Measurements from ENCODE around the gene SLC35F1. TPM values are rescaled to one million over a fixed set of nuclear protein-coding genes. Genes with fewer than 3 reads are reported as not detected.
A peak's percentile ranks its signal among the peaks of the same experiment; 100 is the strongest.

The SLC35F1 gene
- total RNA-seq, 4 donors from 2014 or later: 5.4 to 8.1 (median 6.5) TPM

- DNase-seq (ENCODE audit: extremely low spot score): no peak
- no peak for TF ChIP-seq POLR2A (IDR thresholded peaks at IDR 0.05; ENCODE audit: low read depth)
- Histone ChIP-seq H3K27me3 (no peaks in the 10 kb centered on the region), H3K36me3 (no peaks in the 10 kb centered on the region), H3K27ac (replicated peaks in 1 of 4) (no peak overlapping the region), H3K4me1 (peaks cover 0 to 10% (median 2%) of the 10 kb centered on the region in 4 donors), H3K4me3 (no peak overlapping the region), H3K9me3 (no peaks in the 10 kb centered on the region)
- intact Hi-C loops (cut with DNase I): no loop called here
- 75% methylated on average over 1 of the region's 1 CpG for WGBS
Observed at GRCh38 chr6:118101220-118101619, 194.2 kb downstream of the SLC35F1 start.

- 62% methylated on average over 4 of the region's 4 CpGs for WGBS
- intact Hi-C loops (cut with DNase I): no loop called here
- no peak overlapping the region for H3K27ac ChIP-seq (replicated peaks in 1 of 4)
Observed at GRCh38 chr6:118101831-118102345, 194.8 kb downstream of the SLC35F1 start.

DNA sequence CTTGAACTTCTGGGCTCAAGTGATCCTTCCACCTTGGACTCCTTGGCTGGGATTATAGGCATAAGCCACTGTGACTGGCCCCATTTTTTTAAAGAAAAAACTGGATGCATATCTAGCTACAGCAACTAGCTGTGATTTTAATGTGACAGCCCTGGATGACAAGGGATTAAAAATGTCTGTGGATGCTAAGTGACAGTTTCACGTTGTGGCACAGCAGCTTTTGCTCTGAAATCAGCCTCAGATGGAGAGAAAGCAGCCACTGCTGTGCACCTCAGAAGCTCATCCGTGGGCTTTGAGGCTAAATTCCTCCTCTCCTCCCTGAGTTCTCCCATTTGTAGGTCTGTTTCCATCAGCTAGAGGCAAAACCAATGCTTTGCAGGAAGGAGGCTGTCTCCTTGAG lies 195.3 kb downstream of the SLC35F1 start:
- Histone ChIP-seq H3K4me1 (peaks cover 0 to 10% (median 2%) of the 10 kb centered on the region in 4 donors), H3K4me3 (no peak overlapping the region), H3K27ac (replicated peaks in 1 of 4) (no peak overlapping the region), H3K27me3 (no peaks in the 10 kb centered on the region), H3K9me3 (no peaks in the 10 kb centered on the region), H3K36me3 (no peaks in the 10 kb centered on the region)
- WGBS: 64% methylated on average over 1 of the region's 2 CpGs
- no peak for DNase-seq (ENCODE audit: extremely low spot score)
- intact Hi-C loops (cut with DNase I): no loop called here
- TF ChIP-seq CTCF (IDR thresholded peaks at IDR 0.05) (no peak), POLR2AphosphoS5 (IDR thresholded peaks at IDR 0.05) (no peak)

More at GRCh38 chr6:118101831-118102345, 194.8 kb downstream of the SLC35F1 start:
- Histone ChIP-seq H3K27me3 (no peaks in the 10 kb centered on the region), H3K4me1 (peaks cover 0 to 10% (median 2%) of the 10 kb centered on the region in 4 donors), H3K9me3 (no peaks in the 10 kb centered on the region), H3K36me3 (no peaks in the 10 kb centered on the region), H3K4me3 (no peak overlapping the region)
- DNase-seq (ENCODE audit: extremely low spot score): no peak
- TF ChIP-seq POLR2A (IDR thresholded peaks at IDR 0.05; ENCODE audit: low read depth): no peak
- TF ChIP-seq POLR2AphosphoS5 (IDR thresholded peaks at IDR 0.05): no peak
- TF ChIP-seq EP300 (IDR thresholded peaks at IDR 0.05): no peak
- TF ChIP-seq CTCF (IDR thresholded peaks at IDR 0.05): no peak

- H3K9me3 ChIP-seq: no peaks in the 10 kb centered on the region
- DNase-seq (ENCODE audit: extremely low spot score): peak; percentile 55
- H3K27me3 ChIP-seq: no peaks in the 10 kb centered on the region
- no peak overlapping the region for H3K27ac ChIP-seq (replicated peaks in 1 of 4)
- peaks cover 0 to 10% (median 2%) of the 10 kb centered on the region in 4 donors for H3K4me1 ChIP-seq
- TF ChIP-seq POLR2A (IDR thresholded peaks at IDR 0.05; ENCODE audit: low read depth) (no peak), CTCF (IDR thresholded peaks at IDR 0.05) (no peak), EP300 (IDR thresholded peaks at IDR 0.05) (no peak)
- intact Hi-C loops (cut with DNase I): no loop called here
- no peak overlapping the region for H3K4me3 ChIP-seq
- no peaks in the 10 kb centered on the region for H3K36me3 ChIP-seq
- 86% methylated on average over 5 of the region's 5 CpGs for WGBS
Observed at GRCh38 chr6:118103381-118104146, 196.5 kb downstream of the SLC35F1 start.

DNA sequence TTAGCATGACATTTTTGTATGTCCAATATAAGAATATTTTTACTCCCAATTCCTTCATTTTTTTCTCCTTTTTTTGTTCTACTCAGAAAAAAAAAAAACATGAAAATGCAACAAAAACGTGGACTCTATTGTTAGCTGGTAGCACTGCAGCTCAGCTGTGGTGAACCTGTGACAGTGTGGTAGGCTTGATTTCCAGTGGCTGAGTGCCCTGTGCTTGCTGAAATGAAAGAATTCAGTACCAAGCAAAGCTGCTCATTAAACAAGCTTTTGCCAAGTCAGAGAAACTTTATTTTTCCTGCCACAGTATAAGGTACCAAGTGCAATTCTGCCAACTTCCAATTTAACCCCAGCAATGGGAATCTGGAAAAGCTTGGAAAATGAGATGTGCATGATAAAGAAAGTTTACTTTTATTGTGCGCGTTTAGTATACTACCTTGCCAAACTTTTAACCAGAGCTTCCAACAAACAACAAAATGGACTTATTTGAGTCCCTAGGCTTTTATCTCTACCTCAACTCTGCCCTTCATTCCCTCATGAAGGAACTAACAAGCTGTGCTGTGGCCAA lies 215.2 kb downstream of the SLC35F1 start:
- TF ChIP-seq POLR2AphosphoS5 (IDR thresholded peaks at IDR 0.05) (no peak), POLR2A (IDR thresholded peaks at IDR 0.05; ENCODE audit: low read depth) (no peak), CTCF (IDR thresholded peaks at IDR 0.05) (no peak), EP300 (IDR thresholded peaks at IDR 0.05) (no peak)
- intact Hi-C loops (cut with DNase I): no loop called here
- H3K9me3 ChIP-seq: no peaks in the 10 kb centered on the region
- 78% methylated on average over 3 of the region's 3 CpGs for WGBS
- H3K36me3 ChIP-seq: no peaks in the 10 kb centered on the region
- DNase-seq (ENCODE audit: extremely low spot score): no peak
- H3K4me1 ChIP-seq: no peaks in the 10 kb centered on the region
- H3K27me3 ChIP-seq: no peaks in the 10 kb centered on the region
- no peak overlapping the region for H3K4me3 ChIP-seq
- no peak overlapping the region for H3K27ac ChIP-seq (replicated peaks in 1 of 4)

Data from esophagus muscularis mucosa (tissue), 4 donors.